Stimulated activated CD4-positive, alpha-beta T cell treated with anti-CD3 and anti-CD28 coated beads, Interleukin-15, amount 100 ng/mL, for 48 hours (primary cell): ENCODE results near the gene ARHGAP25.

ENCODE experiments used
- DNase-seq, 2 donors: peaks; one replicate each; pipeline ENCODE4 v3.0.0-alpha.2; 2020; ENCODE audit warnings: low read depth in 2 of 2

Gene ARHGAP25

DNA sequence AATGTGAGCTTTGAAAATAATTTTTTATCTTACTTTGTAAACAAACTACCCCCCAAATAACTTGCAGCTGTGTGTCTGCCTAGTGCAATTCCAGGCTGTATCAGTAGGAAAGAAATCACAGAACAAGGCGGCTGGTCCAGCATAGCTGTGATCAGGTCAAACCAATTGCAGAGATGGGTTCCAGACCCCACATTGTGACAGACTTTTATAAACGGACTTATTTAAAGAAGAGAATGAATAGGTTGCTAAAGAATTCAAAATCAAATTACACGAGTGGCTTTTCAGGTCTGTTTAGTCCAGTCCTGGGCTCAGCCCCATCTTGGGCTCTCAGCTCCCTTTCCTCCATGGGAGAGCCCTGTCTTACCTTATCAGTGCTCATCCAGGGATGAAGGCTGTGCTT, 125.5 kb downstream of the ARHGAP25 start:
- no peak for DNase-seq

DNA sequence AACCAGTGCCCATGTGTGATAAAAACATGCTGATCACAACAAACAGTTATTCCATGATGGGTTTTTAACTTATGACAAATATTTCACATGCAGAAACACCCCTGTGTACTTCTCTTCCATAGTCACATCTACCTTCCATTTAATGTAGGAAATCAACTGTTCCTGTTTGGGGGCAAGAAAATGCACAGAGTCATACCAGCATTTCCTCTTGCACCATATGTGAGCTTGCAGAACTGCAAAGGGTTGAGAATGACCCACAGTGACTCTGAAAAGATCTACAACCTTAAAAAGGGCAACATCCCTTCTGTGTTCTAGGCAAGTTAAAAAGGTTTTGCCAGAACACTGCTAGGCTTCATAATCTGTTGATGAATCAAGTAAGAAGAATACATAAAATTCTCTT, 126.7 kb downstream of the ARHGAP25 start:
- DNase-seq: no peak

DNA sequence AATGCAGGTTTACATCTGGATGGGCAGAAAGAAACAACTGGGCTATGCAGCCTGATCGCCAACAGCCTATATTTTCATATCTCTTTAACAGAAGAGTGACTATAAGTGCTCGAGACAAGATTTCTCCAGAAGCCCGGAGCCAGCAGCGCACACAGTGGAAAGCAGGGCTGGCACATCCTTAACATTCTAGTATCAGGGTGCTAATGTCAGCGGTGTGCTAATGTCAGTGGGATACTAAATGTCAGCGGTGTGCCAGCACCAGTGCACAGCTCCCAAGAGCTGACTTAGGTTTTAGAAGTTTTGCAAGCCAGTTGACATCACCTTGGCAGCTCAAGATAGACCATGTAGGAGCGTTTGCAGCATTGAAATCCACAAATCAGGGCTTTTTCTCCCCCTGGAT, 128.3 kb downstream of the ARHGAP25 start:
- DNase-seq: no peak

DNA sequence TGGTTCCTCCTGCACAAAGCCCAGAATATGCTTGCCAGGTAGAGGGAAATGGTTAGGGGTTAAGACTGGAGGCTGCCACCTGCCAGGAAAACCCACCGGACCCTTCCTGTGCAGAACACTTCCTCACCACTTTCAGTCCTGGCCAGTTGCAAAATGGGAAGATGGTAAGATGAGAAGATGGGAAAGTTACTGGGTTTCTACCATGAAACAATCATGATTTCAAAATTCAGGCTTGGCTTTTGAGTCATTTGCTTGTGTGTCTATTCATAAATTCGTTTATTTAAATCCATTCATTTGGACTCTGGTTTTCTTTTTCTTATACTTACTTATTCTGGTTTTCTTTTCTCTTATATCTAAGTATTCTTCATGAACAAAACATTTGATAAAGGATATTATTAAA, 129.4 kb downstream of the ARHGAP25 start:
- no peak for DNase-seq

DNA sequence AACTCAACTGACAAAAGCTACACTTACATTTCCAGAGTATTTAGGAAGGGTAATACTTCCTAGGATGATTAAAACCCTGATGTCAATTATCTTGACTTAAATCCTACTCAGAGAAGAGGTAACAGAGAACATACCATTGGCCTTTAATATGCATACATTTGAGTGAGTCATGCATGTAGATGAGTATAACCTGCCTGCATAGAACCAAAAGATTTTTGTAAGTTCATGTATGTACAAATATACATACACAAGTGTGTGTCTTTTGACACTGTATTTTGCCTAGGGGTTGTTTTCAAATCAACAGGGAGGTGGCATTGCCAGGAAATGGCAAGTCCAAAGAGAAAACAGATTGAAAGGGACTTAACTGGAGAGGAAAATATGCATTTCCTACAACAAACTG, 130.5 kb downstream of the ARHGAP25 start:
- DNase-seq: no peak

DNA sequence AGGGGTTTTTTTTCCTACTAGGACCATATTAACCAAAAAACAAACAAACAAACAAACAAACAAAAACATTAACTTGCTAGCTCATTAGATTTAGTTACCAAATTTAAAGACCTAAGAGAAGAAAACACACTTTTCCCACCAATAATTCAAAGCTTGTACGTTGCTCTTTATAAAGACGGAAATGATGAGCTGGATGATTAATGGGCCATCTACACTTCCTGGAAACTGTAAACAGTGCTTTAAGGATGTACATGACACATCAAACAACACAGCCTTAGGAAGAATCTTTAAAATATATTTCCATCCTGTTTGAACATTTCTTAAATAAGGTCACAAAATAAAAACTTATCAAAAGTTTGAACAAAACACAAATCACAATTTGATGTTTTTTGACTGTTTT, 135.6 kb downstream of the ARHGAP25 start:
- no peak for DNase-seq

DNA sequence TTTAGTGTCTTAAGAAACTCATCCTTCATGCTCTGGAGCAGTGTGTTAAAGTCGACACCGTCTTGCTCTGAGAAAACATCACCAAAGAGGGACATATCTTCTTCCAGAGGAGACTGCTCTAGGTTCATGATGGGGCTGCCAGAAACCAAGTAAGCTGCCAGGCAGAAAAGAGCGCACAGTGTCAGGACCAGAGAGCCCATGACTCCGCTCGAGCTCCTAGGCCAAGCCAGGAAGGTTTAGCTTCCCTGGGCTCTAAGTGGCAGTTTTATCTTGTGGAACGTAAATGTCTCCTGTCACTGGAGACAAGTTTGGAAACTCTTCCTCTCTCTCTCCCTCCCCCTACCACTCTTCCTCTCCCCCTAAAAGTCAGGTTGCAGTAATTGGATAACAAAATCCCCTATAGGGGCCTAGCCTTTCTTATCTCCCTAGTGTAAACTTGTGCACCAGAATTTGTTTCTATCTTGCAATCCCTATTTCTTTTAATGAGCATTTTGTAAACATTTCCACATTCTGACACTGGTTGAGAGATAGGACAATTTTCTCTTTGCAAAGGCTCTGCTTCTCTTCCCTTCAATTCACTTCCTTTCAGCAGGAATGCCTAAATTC, 136.7 kb downstream of the ARHGAP25 start, which contains the start of gene BMP10:
BMP10 (minus strand) TSS at position 239 of the 606 bp plus-strand sequence; CDS start at position 200, 39 bp downstream.
- no peak for DNase-seq
